ENCODE data around the gene FNDC11.

Gene FNDC11

DNA sequence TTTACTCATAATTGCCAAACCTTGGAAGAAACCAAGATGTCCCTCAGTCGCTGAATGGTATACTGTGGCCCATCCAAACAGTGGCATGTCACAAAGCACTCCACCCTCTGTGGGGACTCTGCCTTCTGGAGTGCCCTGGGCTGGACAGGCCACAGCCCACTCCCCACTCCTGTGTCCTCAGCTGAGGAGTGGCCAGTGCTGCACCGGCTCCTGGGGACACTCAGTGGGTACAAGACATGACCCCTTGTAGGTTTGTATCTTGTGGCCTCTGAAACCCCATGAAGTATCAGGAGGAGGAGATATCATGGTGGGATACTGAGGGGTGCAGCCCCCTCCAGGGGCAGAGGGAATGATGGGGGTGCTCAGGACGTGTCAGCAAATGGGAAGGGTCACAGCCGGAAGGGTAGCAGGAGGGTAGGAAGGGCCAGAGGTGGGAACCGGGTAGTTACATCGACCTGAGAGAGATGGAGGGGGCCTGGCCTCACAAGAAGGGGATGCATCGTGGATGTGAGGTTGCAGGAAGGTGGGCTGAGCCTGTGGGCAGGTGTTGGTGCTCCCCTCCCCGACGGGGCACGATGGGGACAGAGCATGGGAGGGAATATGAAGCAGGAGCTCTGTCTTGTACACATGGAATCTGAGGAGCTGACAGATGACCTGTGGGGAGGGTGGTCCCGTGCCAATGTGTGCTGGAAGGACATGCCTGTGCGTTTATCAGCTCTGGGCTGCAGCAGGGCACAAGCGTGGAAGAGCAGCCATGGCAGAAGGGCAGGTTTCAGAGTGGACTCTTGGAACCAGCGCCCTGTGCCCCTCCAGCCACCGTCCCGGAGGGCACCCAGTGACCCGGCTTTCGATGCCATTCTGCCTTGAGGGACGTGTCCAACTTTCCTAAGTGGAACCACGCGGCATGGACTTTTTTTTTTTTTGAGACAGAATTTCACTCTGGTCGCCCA, 31.9 kb downstream of the FNDC11 start:
- Histone ChIP-seq H3K27me3 (ENCODE audit: insufficient read depth, poor library complexity, severe bottlenecking) (peaks cover 5% of the 10 kb centered on the region), H3K27ac (replicated peaks) (no peak overlapping the region), H3K4me3 (replicated peaks; ENCODE audit: insufficient read depth, low read length) (no peak overlapping the region)
- no peak for DNase-seq (ENCODE audit: low read depth in 1 of 2, low spot score in 1 of 2)
- TF ChIP-seq, protein P1, sequence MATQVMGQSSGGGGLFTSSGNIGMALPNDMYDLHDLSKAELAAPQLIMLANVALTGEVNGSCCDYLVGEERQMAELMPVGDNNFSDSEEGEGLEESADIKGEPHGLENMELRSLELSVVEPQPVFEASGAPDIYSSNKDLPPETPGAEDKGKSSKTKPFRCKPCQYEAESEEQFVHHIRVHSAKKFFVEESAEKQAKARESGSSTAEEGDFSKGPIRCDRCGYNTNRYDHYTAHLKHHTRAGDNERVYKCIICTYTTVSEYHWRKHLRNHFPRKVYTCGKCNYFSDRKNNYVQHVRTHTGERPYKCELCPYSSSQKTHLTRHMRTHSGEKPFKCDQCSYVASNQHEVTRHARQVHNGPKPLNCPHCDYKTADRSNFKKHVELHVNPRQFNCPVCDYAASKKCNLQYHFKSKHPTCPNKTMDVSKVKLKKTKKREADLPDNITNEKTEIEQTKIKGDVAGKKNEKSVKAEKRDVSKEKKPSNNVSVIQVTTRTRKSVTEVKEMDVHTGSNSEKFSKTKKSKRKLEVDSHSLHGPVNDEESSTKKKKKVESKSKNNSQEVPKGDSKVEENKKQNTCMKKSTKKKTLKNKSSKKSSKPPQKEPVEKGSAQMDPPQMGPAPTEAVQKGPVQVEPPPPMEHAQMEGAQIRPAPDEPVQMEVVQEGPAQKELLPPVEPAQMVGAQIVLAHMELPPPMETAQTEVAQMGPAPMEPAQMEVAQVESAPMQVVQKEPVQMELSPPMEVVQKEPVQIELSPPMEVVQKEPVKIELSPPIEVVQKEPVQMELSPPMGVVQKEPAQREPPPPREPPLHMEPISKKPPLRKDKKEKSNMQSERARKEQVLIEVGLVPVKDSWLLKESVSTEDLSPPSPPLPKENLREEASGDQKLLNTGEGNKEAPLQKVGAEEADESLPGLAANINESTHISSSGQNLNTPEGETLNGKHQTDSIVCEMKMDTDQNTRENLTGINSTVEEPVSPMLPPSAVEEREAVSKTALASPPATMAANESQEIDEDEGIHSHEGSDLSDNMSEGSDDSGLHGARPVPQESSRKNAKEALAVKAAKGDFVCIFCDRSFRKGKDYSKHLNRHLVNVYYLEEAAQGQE (IDR thresholded peaks at IDR 0.05; ENCODE audit: insufficient replicate concordance, low read depth): no peak
- TF ChIP-seq GABPA (IDR thresholded peaks at IDR 0.05; ENCODE audit: low read depth): no peak
- TF ChIP-seq, protein P2, sequence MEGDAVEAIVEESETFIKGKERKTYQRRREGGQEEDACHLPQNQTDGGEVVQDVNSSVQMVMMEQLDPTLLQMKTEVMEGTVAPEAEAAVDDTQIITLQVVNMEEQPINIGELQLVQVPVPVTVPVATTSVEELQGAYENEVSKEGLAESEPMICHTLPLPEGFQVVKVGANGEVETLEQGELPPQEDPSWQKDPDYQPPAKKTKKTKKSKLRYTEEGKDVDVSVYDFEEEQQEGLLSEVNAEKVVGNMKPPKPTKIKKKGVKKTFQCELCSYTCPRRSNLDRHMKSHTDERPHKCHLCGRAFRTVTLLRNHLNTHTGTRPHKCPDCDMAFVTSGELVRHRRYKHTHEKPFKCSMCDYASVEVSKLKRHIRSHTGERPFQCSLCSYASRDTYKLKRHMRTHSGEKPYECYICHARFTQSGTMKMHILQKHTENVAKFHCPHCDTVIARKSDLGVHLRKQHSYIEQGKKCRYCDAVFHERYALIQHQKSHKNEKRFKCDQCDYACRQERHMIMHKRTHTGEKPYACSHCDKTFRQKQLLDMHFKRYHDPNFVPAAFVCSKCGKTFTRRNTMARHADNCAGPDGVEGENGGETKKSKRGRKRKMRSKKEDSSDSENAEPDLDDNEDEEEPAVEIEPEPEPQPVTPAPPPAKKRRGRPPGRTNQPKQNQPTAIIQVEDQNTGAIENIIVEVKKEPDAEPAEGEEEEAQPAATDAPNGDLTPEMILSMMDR (IDR thresholded peaks at IDR 0.05; ENCODE audit: insufficient read depth, low read length): no peak
- no peak for TF ChIP-seq POLR2AphosphoS5 (IDR thresholded peaks at IDR 0.05; ENCODE audit: low read depth)
- TF ChIP-seq SPI1 (IDR thresholded peaks at IDR 0.05; ENCODE audit: borderline replicate concordance, low read depth): no peak

DNA sequence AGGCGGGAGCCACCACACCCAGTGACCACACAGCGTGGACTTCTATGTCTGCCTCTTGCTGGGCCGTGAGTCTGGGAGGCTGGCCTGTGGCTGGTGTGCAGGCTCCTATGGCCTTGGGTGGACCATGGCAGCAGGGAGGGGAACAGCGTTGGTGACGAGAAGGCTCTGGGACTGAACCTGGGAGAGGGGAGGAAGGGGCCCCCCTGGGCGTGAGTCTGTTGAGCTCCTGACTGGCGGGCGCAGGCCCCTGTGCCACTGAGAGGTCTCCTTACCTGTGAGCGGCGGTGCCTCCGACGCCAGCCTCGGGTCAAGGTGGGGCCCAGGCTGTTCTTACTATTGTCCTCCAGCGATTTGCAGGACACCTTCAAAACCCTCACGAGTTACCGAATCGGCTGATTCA, 32.8 kb downstream of the FNDC11 start:
- TF ChIP-seq, protein P2 (IDR thresholded peaks at IDR 0.05; ENCODE audit: insufficient read depth, low read length): no peak
- TF ChIP-seq POLR2AphosphoS5 (IDR thresholded peaks at IDR 0.05; ENCODE audit: low read depth) (no peak), SPI1 (IDR thresholded peaks at IDR 0.05; ENCODE audit: borderline replicate concordance, low read depth) (no peak), GABPA (IDR thresholded peaks at IDR 0.05; ENCODE audit: low read depth) (no peak)
- TF ChIP-seq, protein P1 (IDR thresholded peaks at IDR 0.05; ENCODE audit: insufficient replicate concordance, low read depth): no peak
- peaks cover 2% of the 10 kb centered on the region for H3K27me3 ChIP-seq (ENCODE audit: insufficient read depth, poor library complexity, severe bottlenecking)
- no peak for DNase-seq (ENCODE audit: low read depth in 1 of 2, low spot score in 1 of 2)
- H3K27ac ChIP-seq (replicated peaks): no peak overlapping the region
- no peak overlapping the region for H3K4me3 ChIP-seq (replicated peaks; ENCODE audit: insufficient read depth, low read length)

DNA sequence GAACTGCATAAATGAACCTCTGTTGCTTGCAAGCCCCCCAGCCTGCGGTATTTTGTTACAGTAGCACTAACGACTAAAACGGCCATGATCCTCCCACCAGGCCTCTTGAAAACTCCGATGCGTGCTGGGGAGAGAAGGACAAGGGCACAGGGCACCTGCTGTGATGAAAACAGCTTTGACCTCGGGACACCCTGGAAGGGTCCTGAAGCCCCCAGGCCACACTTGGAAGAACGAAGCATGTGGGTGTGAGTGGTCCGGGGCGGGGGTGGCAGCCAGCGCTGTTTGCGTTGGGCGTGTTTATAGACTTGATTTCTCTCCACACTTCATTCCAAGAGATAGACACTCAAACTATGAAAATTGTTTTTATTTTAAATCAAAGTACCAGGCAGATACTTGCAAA, 33.3 kb downstream of the FNDC11 start:
- DNase-seq (ENCODE audit: low read depth in 1 of 2, low spot score in 1 of 2): no peak
- H3K27me3 ChIP-seq (ENCODE audit: insufficient read depth, poor library complexity, severe bottlenecking): peaks cover 2% of the 10 kb centered on the region
- TF ChIP-seq, protein P1 (IDR thresholded peaks at IDR 0.05; ENCODE audit: insufficient replicate concordance, low read depth): no peak
- no peak for TF ChIP-seq GABPA (IDR thresholded peaks at IDR 0.05; ENCODE audit: low read depth)
- TF ChIP-seq POLR2AphosphoS5 (IDR thresholded peaks at IDR 0.05; ENCODE audit: low read depth): no peak
- TF ChIP-seq, protein P2 (IDR thresholded peaks at IDR 0.05; ENCODE audit: insufficient read depth, low read length): no peak
- no peak for TF ChIP-seq SPI1 (IDR thresholded peaks at IDR 0.05; ENCODE audit: borderline replicate concordance, low read depth)
- no peak overlapping the region for H3K27ac ChIP-seq (replicated peaks)
- no peak overlapping the region for H3K4me3 ChIP-seq (replicated peaks; ENCODE audit: insufficient read depth, low read length)
